Pancreas (tissue), 10 donors: Measurements from ENCODE around the gene HPSE. TPM values are rescaled to one million over a fixed set of nuclear protein-coding genes. Genes with fewer than 3 reads are reported as not detected.
A peak's percentile ranks its signal among the peaks of the same experiment; 100 is the strongest.

ENCODE experiments used
- ATAC-seq, 4 donors: fragments of 200-7000 bp; cut with Tn5 transposase; one replicate each; pipeline versions ENCODE4 v1.8.0 to v1.9.1; 2020; ENCODE audit warnings: mild to moderate bottlenecking in 4 of 4, moderate library complexity in 4 of 4
- DNase-seq, 6 donors: peaks; one replicate each; pipeline ENCODE4 v3.0.0-alpha.2; 2020
- FAIRE-seq: peaks from 2 replicates; lab custom pipeline; 2012; peaks lifted over from hg19 to GRCh38; lab: Jason Lieb, UNC
- H3K27ac ChIP-seq, 4 donors: fragments of 200-600 bp; sonication (generic); 1 replicate in 3 of 4; 2 replicates in 1 of 4; pipeline versions ENCODE4 v1.5.0 to v1.8.0; 2020
- H3K27me3 ChIP-seq, 4 donors: fragments of 200-600 bp; one replicate each; pipeline ENCODE4 v1.8.0; 2021
- H3K36me3 ChIP-seq, 3 donors: fragments of 200-600 bp; sonication (generic) in 1 of 3; one replicate each; pipeline versions ENCODE4 v1.5.0 to v1.8.0; 2020 to 2021
- H3K4me1 ChIP-seq, 3 donors: fragments of 200-600 bp; one replicate each; pipeline ENCODE4 v1.8.0; 2021
- H3K4me3 ChIP-seq, 4 donors: fragments of 200-600 bp; sonication (generic) in 2 of 4; one replicate each; pipeline versions ENCODE4 v1.5.0 to v1.8.0; 2020 to 2021
- H3K9me3 ChIP-seq, 4 donors: fragments of 200-600 bp; one replicate each; pipeline ENCODE4 v1.8.0; 2021
- CTCF ChIP-seq, 4 donors: fragments of 200-600 bp; sonication (generic) in 3 of 4; IDR thresholded peaks; one replicate each; pipeline versions ENCODE4 v1.5.0 to v1.8.0; 2021; ENCODE audit warnings: antibody characterized with exemption in 4 of 4
- WGBS, 2 donors: extraction: QIAGEN DNeasy Blood & Tissue Kit; methylation state at CpG; one replicate each; pipeline ENCODE4 v1.1.7; 2013; 5-methylcytosine and 5-hydroxymethylcytosine counted together
- intact Hi-C, 3 donors: fragments of 100-400 bp; cut with DNase I; formaldehyde crosslinking; loops; one replicate each; pipeline versions ENCODE4 v1.11.1 to v1.14.2; 2022
- polyA plus RNA-seq, 2 donors: library from polyadenylated mRNA; stranded (reverse); fragments of 200-250 nt; gene quantifications; one replicate each; pipeline ENCODE4 v1.2.3, GENCODE V29; 2013
- total RNA-seq, 6 donors: library from RNA; stranded (reverse); fragmentation: NEBNext Ultra II Directional in 4 of 6; extraction: Animal tissue kit (Norgen Biotek cat#: 25700) in 4 of 6; gene quantifications; one replicate each; pipeline versions ENCODE4 v1.2.1 to v1.2.4, GENCODE V29; 2021 to 2023
- donor health status: healthy with polysubstance abuse.
- donor health status: DM: no; HTN: no; CAD: no; lungs with moderate emphysema.
- donor health status: DM: no; HTN: no; CAD: no.
- donor health status: control.
- donor health status: control.
- donor health status: Bipolar disorder and iron deficiency.
- donor health status: DM: yes; HTN: yes; CAD: no.
- donor health status: DM: no; HTN: no; CAD: no.
- donor health status: DM: no; HTN: no; CAD: no.
- donor health status: DM: yes; HTN: yes; CAD: no.

HPSE gene
- total and polyA plus RNA-seq, 8 donors: 0.12 to 2.5 (median 0.70) TPM

- no peaks in the 10 kb centered on the region for H3K4me1 ChIP-seq
- ATAC-seq (peak in 3 of 4 donors; percentile 72 to 75 (median 73)), FAIRE-seq (no peak), DNase-seq (no peak)
- no peak overlapping the region for H3K4me3 ChIP-seq
- H3K27me3 ChIP-seq: no peaks in the 10 kb centered on the region
- 46 to 51% methylated on average over 9 of the region's 9 CpGs for WGBS, 2 donors
- H3K9me3 ChIP-seq: no peaks in the 10 kb centered on the region
- no peak for TF ChIP-seq CTCF (IDR thresholded peaks at IDR 0.05)
- H3K36me3 ChIP-seq: no peaks in the 10 kb centered on the region
- no peak overlapping the region for H3K27ac ChIP-seq
- intact Hi-C loops: no loop called here
Observed at GRCh38 chr4:83362492-83363329, 28.1 kb upstream of the HPSE start.

GRCh38 chr4:83361416-83362103 is 26.9 kb upstream of the HPSE start:
- H3K4me1 ChIP-seq: peaks cover 3 to 9% (median 4%) of the 10 kb centered on the region in 3 donors
- FAIRE-seq: no peak
- TF ChIP-seq CTCF (IDR thresholded peaks at IDR 0.05): no peak
- no peaks in the 10 kb centered on the region for H3K27me3 ChIP-seq
- intact Hi-C loops: no loop called here
- H3K27ac ChIP-seq: no peak overlapping the region
- no peaks in the 10 kb centered on the region for H3K36me3 ChIP-seq
- no peaks in the 10 kb centered on the region for H3K9me3 ChIP-seq
- 91 to 94% methylated on average over 7 of the region's 7 CpGs for WGBS, 2 donors
- H3K4me3 ChIP-seq: no peak overlapping the region
- no peak for DNase-seq
- no peak for ATAC-seq

GRCh38 chr4:83360018-83360417 is 25.4 kb upstream of the HPSE start:
- Histone ChIP-seq H3K4me1 (peaks cover 3 to 9% (median 7%) of the 10 kb centered on the region in 3 donors), H3K36me3 (no peaks in the 10 kb centered on the region), H3K4me3 (no peak overlapping the region), H3K9me3 (no peaks in the 10 kb centered on the region), H3K27ac (no peak overlapping the region), H3K27me3 (no peaks in the 10 kb centered on the region)
- ATAC-seq: no peak
- WGBS, 2 donors: 80 to 88% methylated on average over 4 of the region's 4 CpGs
- no peak for DNase-seq
- no peak for TF ChIP-seq CTCF (IDR thresholded peaks at IDR 0.05)
- intact Hi-C loops: no loop called here
- no peak for FAIRE-seq

- no peak for TF ChIP-seq CTCF (IDR thresholded peaks at IDR 0.05)
- intact Hi-C loops: no loop called here
- Histone ChIP-seq H3K4me3 (no peak overlapping the region), H3K9me3 (peaks cover 0 to 5% (median 0%) of the 10 kb centered on the region in 4 donors), H3K36me3 (no peaks in the 10 kb centered on the region), H3K27me3 (no peaks in the 10 kb centered on the region), H3K4me1 (peaks cover 3 to 9% (median 7%) of the 10 kb centered on the region in 3 donors), H3K27ac (no peak overlapping the region)
- FAIRE-seq (no peak), ATAC-seq (peak in 2 of 4 donors; percentile 13 to 30), DNase-seq (no peak)
- WGBS, 2 donors: 71 to 76% methylated on average over 1 of the region's 1 CpG
Observed at GRCh38 chr4:83358410-83358809, 23.8 kb upstream of the HPSE start.
